ENCODE results near the gene ZMYM4. TPM values are rescaled to one million over a fixed set of nuclear protein-coding genes. Genes with fewer than 3 reads are reported as not detected.
A peak's percentile ranks its signal among the peaks of the same experiment; 100 is the strongest.

The ZMYM4 gene
- total RNA-seq, 3 donors from 2014 or later = 30.5 to 46.6 (median 31.6) TPM

GRCh38 chr1:35447278-35447677 lies 178.8 kb downstream of the ZMYM4 start:
- DNase-seq (no peak), ATAC-seq (no peak)
- Histone ChIP-seq H3K4me3 (no peak overlapping the region), H3K36me3 (ENCODE audit: low read depth) (no peaks in the 10 kb centered on the region), H3K9me3 (no peaks in the 10 kb centered on the region), H3K4me1 (ENCODE audit: low read depth) (no peaks in the 10 kb centered on the region)
- intact Hi-C loops (cut with DNase I, micrococcal nuclease) = no loop called here
- TF ChIP-seq CTCF (IDR thresholded peaks at IDR 0.05) = no peak

GRCh38 chr1:35448344-35448801 lies 179.9 kb downstream of the ZMYM4 start:
- peak; percentile 44 for ATAC-seq
- intact Hi-C loops (cut with DNase I, micrococcal nuclease) = no loop called here
- Histone ChIP-seq H3K36me3 (ENCODE audit: low read depth) (no peaks in the 10 kb centered on the region), H3K4me1 (ENCODE audit: low read depth) (no peaks in the 10 kb centered on the region), H3K9me3 (no peaks in the 10 kb centered on the region), H3K4me3 (no peak overlapping the region)
- TF ChIP-seq CTCF (IDR thresholded peaks at IDR 0.05) = no peak
- no peak for DNase-seq

GRCh38 chr1:35449334-35450008 lies 181.0 kb downstream of the ZMYM4 start:
- no peaks in the 10 kb centered on the region for H3K9me3 ChIP-seq
- no peak for TF ChIP-seq CTCF (IDR thresholded peaks at IDR 0.05)
- H3K4me3 ChIP-seq = no peak overlapping the region
- ATAC-seq (no peak), DNase-seq (no peak)
- intact Hi-C loops (cut with DNase I, micrococcal nuclease) = loop anchor here in 1 of 2 donors (5.0 kb wide), 1 partner anchor 118 kb away; no protein-coding TSS in a partner anchor
- H3K36me3 ChIP-seq (ENCODE audit: low read depth) = no peaks in the 10 kb centered on the region
- H3K4me1 ChIP-seq (ENCODE audit: low read depth) = no peaks in the 10 kb centered on the region

- intact Hi-C loops (cut with DNase I, micrococcal nuclease) = loop anchor here in 1 of 2 donors (5.0 kb wide), 1 partner anchor 116 kb away; no protein-coding TSS in a partner anchor
- no peaks in the 10 kb centered on the region for H3K4me1 ChIP-seq (ENCODE audit: low read depth)
- H3K9me3 ChIP-seq = no peaks in the 10 kb centered on the region
- ATAC-seq (peak; percentile 91), DNase-seq (peak; percentile 75 to 88 (median 83))
- H3K4me3 ChIP-seq = no peak overlapping the region
- no peaks in the 10 kb centered on the region for H3K36me3 ChIP-seq (ENCODE audit: low read depth)
- TF ChIP-seq CTCF (IDR thresholded peaks at IDR 0.05) = peak; percentile 69
These were observed 182.6 kb downstream of the ZMYM4 start for GRCh38 chr1:35451125-35451528.

GRCh38 chr1:35452106-35452774 lies 183.7 kb downstream of the ZMYM4 start:
- no peaks in the 10 kb centered on the region for H3K4me1 ChIP-seq (ENCODE audit: low read depth)
- no peak for ATAC-seq
- intact Hi-C loops (cut with DNase I, micrococcal nuclease) = loop anchor here in 1 of 2 donors (5.0 kb wide), 1 partner anchor 115 kb away; no protein-coding TSS in a partner anchor
- no peak for DNase-seq
- no peaks in the 10 kb centered on the region for H3K9me3 ChIP-seq
- no peak for TF ChIP-seq CTCF (IDR thresholded peaks at IDR 0.05)
- H3K4me3 ChIP-seq = no peak overlapping the region
- H3K36me3 ChIP-seq (ENCODE audit: low read depth) = no peaks in the 10 kb centered on the region
